NCI-H526 treated with DMSO at 0.1 percent for 48 hours (cell line): Measurements from ENCODE around the gene SRR.

Experiments used
- DNase-seq: peaks from one replicate; lab custom pipeline; 2025; lab: John Stamatoyannopoulos, UW

SRR gene

GRCh38 chr17:2346475-2346874 lies 42.7 kb downstream of the SRR start:
- no peak for DNase-seq

GRCh38 chr17:2347805-2348685 lies 44.3 kb downstream of the SRR start:
- peak; percentile 74 for DNase-seq

GRCh38 chr17:2351269-2351668 lies 47.5 kb downstream of the SRR start:
- no peak for DNase-seq

GRCh38 chr17:2354311-2354710 lies 50.6 kb downstream of the SRR start:
- DNase-seq = no peak

GRCh38 chr17:2357237-2357636 lies 53.5 kb downstream of the SRR start:
- no peak for DNase-seq

GRCh38 chr17:2357931-2358434 lies 54.2 kb downstream of the SRR start:
- no peak for DNase-seq

GRCh38 chr17:2361010-2361760 lies 57.4 kb downstream of the SRR start:
- DNase-seq = no peak

- no peak for DNase-seq
Measured at GRCh38 chr17:2362016-2362415, 58.3 kb downstream of the SRR start.

- no peak for DNase-seq
Measured at GRCh38 chr17:2362416-2362815, 58.7 kb downstream of the SRR start.

GRCh38 chr17:2362881-2363280 lies 59.1 kb downstream of the SRR start:
- no peak for DNase-seq

- DNase-seq = no peak
Measured at GRCh38 chr17:2363318-2363717, 59.6 kb downstream of the SRR start.

GRCh38 chr17:2363851-2364762 lies 60.4 kb downstream of the SRR start:
- no peak for DNase-seq

GRCh38 chr17:2364763-2365116 lies 61.0 kb downstream of the SRR start:
- no peak for DNase-seq

GRCh38 chr17:2365132-2365531 lies 61.4 kb downstream of the SRR start:
- DNase-seq = no peak

- DNase-seq = no peak
Measured at GRCh38 chr17:2366747-2367494, 63.2 kb downstream of the SRR start.

GRCh38 chr17:2368359-2368758 lies 64.6 kb downstream of the SRR start:
- DNase-seq = no peak

GRCh38 chr17:2369039-2369438 lies 65.3 kb downstream of the SRR start:
- no peak for DNase-seq

GRCh38 chr17:2369551-2370210 lies 65.9 kb downstream of the SRR start:
- DNase-seq = no peak

GRCh38 chr17:2370211-2370589 lies 66.5 kb downstream of the SRR start:
- no peak for DNase-seq

- DNase-seq = no peak
Measured at GRCh38 chr17:2371183-2372130, 67.7 kb downstream of the SRR start.
